ENCODE data around the gene RNF31. TPM values are rescaled to one million over a fixed set of nuclear protein-coding genes. Genes with fewer than 3 reads are reported as not detected.

Gene RNF31
- total RNA-seq, 1 experiment from 2014 or later, result 69.6 TPM

DNA sequence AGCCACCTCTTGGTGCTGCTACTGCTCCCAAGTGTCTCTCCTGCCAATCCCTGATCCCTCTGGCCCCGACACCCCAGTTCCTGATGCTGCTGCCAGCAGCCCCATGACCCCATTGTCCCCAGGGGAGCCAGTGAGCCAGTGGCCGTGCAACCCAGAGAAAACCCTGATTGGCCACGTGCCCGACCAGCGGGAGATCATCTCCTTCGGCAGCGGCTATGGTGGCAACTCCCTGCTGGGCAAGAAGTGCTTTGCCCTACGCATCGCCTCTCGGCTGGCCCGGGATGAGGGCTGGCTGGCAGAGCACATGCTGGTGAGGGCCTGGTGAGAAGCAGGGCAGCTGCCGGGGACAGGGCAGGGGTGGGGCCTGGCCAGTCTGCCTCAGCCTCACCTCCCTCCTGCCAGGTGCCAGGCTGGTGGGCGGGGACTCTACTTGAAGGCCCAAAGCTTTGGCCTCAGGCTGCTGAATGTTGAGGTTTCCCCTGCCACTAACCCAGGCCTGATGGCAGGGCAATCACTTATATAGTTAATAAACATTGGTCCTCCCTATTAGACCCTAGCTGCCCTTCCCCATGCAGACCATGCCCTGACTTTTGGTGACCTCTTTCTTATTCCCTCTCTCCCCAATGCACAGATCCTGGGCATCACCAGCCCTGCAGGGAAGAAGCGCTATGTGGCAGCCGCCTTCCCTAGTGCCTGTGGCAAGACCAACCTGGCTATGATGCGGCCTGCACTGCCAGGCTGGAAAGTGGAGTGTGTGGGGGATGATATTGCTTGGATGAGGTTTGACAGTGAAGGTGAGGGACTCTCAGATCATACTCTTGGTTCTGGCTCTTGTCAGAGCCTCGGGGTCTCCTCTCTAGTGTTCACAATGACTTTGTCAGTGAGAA, 48.1 kb upstream of the RNF31 start:
- Histone ChIP-seq H3K9ac (ENCODE audit: low read length) (no peak overlapping the region), H4K20me1 (ENCODE audit: low read length) (no peaks in the 10 kb centered on the region), H3F3A (ENCODE audit: low read length, unreplicated experiment) (no peaks in the 10 kb centered on the region), H3K27ac (ENCODE audit: low read length) (no peak overlapping the region), H3K4me3 (ENCODE audit: low read length) (no peak overlapping the region), H3K36me3 (ENCODE audit: low read depth, low read length) (no peaks in the 10 kb centered on the region), H2AFZ (ENCODE audit: low read length) (no peak overlapping the region), H3K79me2 (ENCODE audit: low read length) (peaks cover 8% of the 10 kb centered on the region; the same call in 1 of the 2 replicates), H3K4me1 (ENCODE audit: insufficient read depth, low read length) (peaks cover 9% of the 10 kb centered on the region), H3K4me2 (ENCODE audit: low read length) (no peak overlapping the region), H3K27me3 (ENCODE audit: low read length) (no peaks in the 10 kb centered on the region), H3K9me3 (ENCODE audit: low read length) (no peaks in the 10 kb centered on the region), H3K9me2 (replicated peaks; ENCODE audit: low read length) (no peaks in the 10 kb centered on the region)
- ChIA-PET POLR2A (ENCODE audit: unreplicated experiment) (no interaction called here), CTCF (no interaction called here)
- no peak for ATAC-seq
- TF ChIP-seq, protein P1, sequence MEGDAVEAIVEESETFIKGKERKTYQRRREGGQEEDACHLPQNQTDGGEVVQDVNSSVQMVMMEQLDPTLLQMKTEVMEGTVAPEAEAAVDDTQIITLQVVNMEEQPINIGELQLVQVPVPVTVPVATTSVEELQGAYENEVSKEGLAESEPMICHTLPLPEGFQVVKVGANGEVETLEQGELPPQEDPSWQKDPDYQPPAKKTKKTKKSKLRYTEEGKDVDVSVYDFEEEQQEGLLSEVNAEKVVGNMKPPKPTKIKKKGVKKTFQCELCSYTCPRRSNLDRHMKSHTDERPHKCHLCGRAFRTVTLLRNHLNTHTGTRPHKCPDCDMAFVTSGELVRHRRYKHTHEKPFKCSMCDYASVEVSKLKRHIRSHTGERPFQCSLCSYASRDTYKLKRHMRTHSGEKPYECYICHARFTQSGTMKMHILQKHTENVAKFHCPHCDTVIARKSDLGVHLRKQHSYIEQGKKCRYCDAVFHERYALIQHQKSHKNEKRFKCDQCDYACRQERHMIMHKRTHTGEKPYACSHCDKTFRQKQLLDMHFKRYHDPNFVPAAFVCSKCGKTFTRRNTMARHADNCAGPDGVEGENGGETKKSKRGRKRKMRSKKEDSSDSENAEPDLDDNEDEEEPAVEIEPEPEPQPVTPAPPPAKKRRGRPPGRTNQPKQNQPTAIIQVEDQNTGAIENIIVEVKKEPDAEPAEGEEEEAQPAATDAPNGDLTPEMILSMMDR (conservative IDR thresholded peaks at IDR 0.05; ENCODE audit: low read depth, low read length), result no peak
- TF ChIP-seq EZH2 (IDR thresholded peaks at IDR 0.05; ENCODE audit: low read length, unreplicated experiment) (no peak), EZH2phosphoT487 (IDR thresholded peaks at IDR 0.05; ENCODE audit: borderline replicate concordance, low read length) (no peak)
- no TSS peak for BruUV-seq (replicated peaks)
- intact Hi-C loops (cut with micrococcal nuclease), result no loop called here
- no peak for DNase-seq

DNA sequence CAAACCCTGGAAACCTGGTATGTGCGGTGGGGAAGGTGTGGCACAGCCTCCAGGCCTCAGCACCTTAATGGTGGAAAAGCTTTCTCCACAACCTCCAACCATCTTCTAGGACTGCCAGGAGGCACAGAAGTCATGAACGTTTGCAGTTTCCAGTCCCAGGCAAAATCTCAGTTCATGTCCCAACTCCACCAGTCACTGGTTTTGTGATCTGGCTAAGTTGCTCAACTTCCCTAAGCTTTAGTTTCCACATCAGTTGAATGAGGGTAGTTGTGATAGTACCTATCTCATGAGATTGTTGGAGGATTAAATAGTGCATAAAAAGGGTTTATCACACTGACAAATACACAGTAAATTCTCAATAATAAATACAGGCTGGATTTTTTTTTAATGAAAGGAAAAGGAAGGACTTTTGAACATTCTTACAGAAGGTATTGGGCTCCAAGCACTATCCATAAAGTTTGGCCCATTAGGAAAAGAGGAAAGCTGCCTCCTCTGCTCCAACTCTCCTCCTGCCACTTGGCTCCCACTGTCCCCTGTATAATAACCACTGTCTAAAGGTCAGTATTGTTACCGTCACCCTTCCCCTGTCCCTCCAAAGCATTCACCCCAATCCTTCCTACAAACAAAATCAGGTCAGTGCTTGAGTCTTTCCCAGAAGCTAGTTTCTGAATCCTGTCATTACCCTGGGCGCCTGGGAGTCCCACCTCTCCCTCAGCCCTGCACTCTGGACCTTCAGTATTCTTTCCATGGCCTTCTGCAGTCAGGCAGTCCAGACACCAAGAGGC, 46.9 kb upstream of the RNF31 start:
- Histone ChIP-seq H3K4me3 (ENCODE audit: low read length) (no peak overlapping the region), H3F3A (ENCODE audit: low read length, unreplicated experiment) (no peaks in the 10 kb centered on the region), H4K20me1 (ENCODE audit: low read length) (no peaks in the 10 kb centered on the region), H3K36me3 (ENCODE audit: low read depth, low read length) (no peaks in the 10 kb centered on the region), H3K9me3 (ENCODE audit: low read length) (no peaks in the 10 kb centered on the region), H3K9ac (ENCODE audit: low read length) (no peak overlapping the region), H3K79me2 (ENCODE audit: low read length) (peaks cover 1% of the 10 kb centered on the region; the same call in 1 of the 2 replicates), H3K4me2 (ENCODE audit: low read length) (no peak overlapping the region), H3K4me1 (ENCODE audit: insufficient read depth, low read length) (peaks cover under 1% of the 10 kb centered on the region; the same call in 1 of the 2 replicates), H3K27me3 (ENCODE audit: low read length) (no peaks in the 10 kb centered on the region), H3K9me2 (replicated peaks; ENCODE audit: low read length) (no peaks in the 10 kb centered on the region), H2AFZ (ENCODE audit: low read length) (no peak overlapping the region), H3K27ac (ENCODE audit: low read length) (no peak overlapping the region)
- POLR2A ChIA-PET (ENCODE audit: unreplicated experiment), result no interaction called here
- no peak for TF ChIP-seq EZH2phosphoT487 (IDR thresholded peaks at IDR 0.05; ENCODE audit: borderline replicate concordance, low read length)
- TF ChIP-seq, protein P1 (conservative IDR thresholded peaks at IDR 0.05; ENCODE audit: low read depth, low read length), result no peak
- TF ChIP-seq EZH2 (IDR thresholded peaks at IDR 0.05; ENCODE audit: low read length, unreplicated experiment), result no peak
- no peak for DNase-seq
- CTCF ChIA-PET, result no interaction called here
- intact Hi-C loops (cut with micrococcal nuclease), result no loop called here
- ATAC-seq, result no peak
- no TSS peak for BruUV-seq (replicated peaks)
